Thoracic aorta (tissue), 2 donors: Measurements from ENCODE around the gene PLCXD3. TPM values are rescaled to one million over a fixed set of nuclear protein-coding genes. Genes with fewer than 3 reads are reported as not detected.

Experiments used
- ATAC-seq: fragments of 150-250 bp; one replicate; pipeline ENCODE4 v1.8.0; 2017; ENCODE audit warnings: low read depth; ENCODE audit not compliant: insufficient number of reproducible peaks, low FRiP score
- DNase-seq: peaks from one replicate; pipeline ENCODE4 v3.0.0-alpha.2; 2020; ENCODE audit warnings: low spot score
- H3K27ac ChIP-seq, 2 donors: fragments of 200-600 bp; sonication (generic); 1 replicate in 1 of 2; 2 replicates in 1 of 2; pipeline ENCODE4 v1.5.1; 2016; ENCODE audit warnings: mild to moderate bottlenecking in 2 of 2, moderate library complexity in 2 of 2
- H3K27me3 ChIP-seq: fragments of 200-600 bp; sonication (generic); replicated peaks from 2 replicates; pipeline ENCODE4 v1.6.0; 2016; ENCODE audit warnings: mild to moderate bottlenecking; ENCODE audit not compliant: insufficient read depth
- H3K36me3 ChIP-seq: fragments of 200-600 bp; sonication (generic); one replicate; pipeline ENCODE4 v1.5.1; 2016
- H3K4me1 ChIP-seq, 2 donors: fragments of 200-600 bp; sonication (generic); 1 replicate in 1 of 2; 2 replicates in 1 of 2; pipeline versions ENCODE4 v1.5.1 to v1.6.0; 2016; ENCODE audit warnings: low read depth in 2 of 2, mild to moderate bottlenecking in 1 of 2; ENCODE audit not compliant: control insufficient read depth in 1 of 2
- H3K4me3 ChIP-seq: fragments of 200-600 bp; sonication (generic); 2 replicates; pipeline ENCODE4 v1.5.1; 2016; ENCODE audit warnings: mild to moderate bottlenecking
- H3K9me3 ChIP-seq: fragments of 200-600 bp; sonication (generic); 2 replicates; pipeline ENCODE4 v1.5.1; 2016
- total RNA-seq, 2 donors: library from RNA; depleted of rRNA; stranded (reverse); fragments of >200 nt; gene quantifications; one replicate each; pipeline versions ENCODE4 v1.1.0 to v1.2.3, GENCODE V29; 2016
- TF ChIP-seq, protein P1 (sequence below): fragments of 200-600 bp; sonication (generic); IDR thresholded peaks from one replicate; pipeline ENCODE4 v1.5.1; 2019; ENCODE audit warnings: antibody characterized with exemption

The PLCXD3 gene
- total RNA-seq, 2 donors from 2014 or later = 4.3 to 5.9 TPM

DNA sequence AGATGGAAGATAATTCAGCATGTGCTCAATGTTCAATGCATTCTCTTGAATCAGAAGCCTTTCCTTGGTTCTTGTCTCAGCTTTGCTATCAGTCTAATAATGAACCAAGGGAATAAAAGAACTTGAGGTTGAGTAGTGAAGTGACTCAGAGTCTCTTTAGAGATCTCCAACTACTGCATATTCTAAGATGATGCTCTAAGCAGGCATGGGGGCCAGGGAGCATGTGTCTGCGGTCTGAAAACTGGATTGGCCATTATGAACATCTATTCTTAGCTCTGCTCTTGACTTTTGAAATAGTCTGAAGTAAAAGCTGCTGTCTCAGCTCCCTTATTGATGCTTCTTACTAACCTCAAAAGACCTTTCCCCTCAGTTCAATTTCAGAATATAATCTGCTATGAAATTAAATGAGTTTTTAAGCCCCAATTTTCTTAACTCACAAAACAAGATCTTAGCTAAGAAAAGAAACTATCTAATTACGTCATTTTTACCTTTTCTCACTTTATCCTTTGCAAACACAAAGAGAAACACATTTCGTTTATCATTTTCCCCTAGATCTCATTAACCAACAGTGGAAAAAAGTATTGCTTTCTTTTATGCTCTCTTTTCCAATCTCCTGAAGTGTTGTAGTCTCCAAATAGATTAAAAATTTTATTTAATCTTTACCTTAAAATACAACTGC lies 44.8 kb downstream of the PLCXD3 start:
- H3K36me3 ChIP-seq = no peaks in the 10 kb centered on the region
- H3K9me3 ChIP-seq = no peaks in the 10 kb centered on the region
- H3K4me3 ChIP-seq = no peak overlapping the region
- TF ChIP-seq, protein P1, sequence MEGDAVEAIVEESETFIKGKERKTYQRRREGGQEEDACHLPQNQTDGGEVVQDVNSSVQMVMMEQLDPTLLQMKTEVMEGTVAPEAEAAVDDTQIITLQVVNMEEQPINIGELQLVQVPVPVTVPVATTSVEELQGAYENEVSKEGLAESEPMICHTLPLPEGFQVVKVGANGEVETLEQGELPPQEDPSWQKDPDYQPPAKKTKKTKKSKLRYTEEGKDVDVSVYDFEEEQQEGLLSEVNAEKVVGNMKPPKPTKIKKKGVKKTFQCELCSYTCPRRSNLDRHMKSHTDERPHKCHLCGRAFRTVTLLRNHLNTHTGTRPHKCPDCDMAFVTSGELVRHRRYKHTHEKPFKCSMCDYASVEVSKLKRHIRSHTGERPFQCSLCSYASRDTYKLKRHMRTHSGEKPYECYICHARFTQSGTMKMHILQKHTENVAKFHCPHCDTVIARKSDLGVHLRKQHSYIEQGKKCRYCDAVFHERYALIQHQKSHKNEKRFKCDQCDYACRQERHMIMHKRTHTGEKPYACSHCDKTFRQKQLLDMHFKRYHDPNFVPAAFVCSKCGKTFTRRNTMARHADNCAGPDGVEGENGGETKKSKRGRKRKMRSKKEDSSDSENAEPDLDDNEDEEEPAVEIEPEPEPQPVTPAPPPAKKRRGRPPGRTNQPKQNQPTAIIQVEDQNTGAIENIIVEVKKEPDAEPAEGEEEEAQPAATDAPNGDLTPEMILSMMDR = no peak
- DNase-seq = no peak
- ATAC-seq = no peak
- no peaks in the 10 kb centered on the region for H3K4me1 ChIP-seq
- no peaks in the 10 kb centered on the region for H3K27me3 ChIP-seq
- no peak overlapping the region for H3K27ac ChIP-seq

DNA sequence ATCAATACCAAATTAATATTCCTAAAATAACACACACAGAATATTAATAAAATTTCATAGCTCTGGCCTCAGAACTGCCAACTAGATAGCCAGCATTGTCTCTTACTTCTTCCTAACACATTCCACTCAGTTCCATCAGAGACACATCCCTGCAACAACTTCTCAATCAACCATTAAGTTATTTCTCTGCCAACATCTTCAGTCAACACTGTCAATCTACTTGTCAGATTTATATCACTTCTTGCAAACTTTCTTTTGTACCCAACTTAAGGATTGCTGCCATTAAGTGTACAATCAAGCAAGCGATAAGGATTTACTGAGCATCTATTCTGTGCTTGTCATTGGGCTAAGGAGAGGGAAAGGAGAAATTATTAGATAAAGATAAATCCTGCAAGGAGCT lies 50.8 kb downstream of the PLCXD3 start:
- ATAC-seq (no peak), DNase-seq (no peak)
- H3K4me1 ChIP-seq = no peaks in the 10 kb centered on the region
- no peaks in the 10 kb centered on the region for H3K27me3 ChIP-seq
- TF ChIP-seq, protein P1 = no peak
- H3K9me3 ChIP-seq = no peaks in the 10 kb centered on the region
- H3K4me3 ChIP-seq = no peak overlapping the region
- no peak overlapping the region for H3K27ac ChIP-seq
- H3K36me3 ChIP-seq = no peaks in the 10 kb centered on the region

DNA sequence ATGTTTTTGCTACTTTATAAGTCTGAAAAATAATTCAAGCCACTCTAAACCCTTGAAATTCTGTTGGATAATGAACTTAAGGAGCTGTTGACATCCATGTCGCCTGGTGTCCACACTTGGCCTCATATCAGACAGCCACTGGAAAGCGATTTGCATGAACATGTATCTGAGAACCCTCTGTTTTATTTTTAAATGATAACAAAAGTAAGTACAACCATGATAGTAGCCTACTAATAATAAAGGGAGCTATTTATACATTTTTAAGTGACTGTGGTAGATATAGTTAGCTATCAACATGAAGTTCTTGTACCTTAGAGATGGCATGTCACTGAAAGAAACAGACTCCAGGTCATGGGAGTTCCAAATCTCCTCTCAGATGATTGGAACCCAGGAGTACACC lies 53.3 kb downstream of the PLCXD3 start:
- TF ChIP-seq, protein P1 = no peak
- H3K4me3 ChIP-seq = no peak overlapping the region
- H3K27me3 ChIP-seq = no peaks in the 10 kb centered on the region
- ATAC-seq (no peak), DNase-seq (no peak)
- H3K4me1 ChIP-seq = no peaks in the 10 kb centered on the region
- no peaks in the 10 kb centered on the region for H3K36me3 ChIP-seq
- H3K9me3 ChIP-seq = no peaks in the 10 kb centered on the region
- no peak overlapping the region for H3K27ac ChIP-seq

DNA sequence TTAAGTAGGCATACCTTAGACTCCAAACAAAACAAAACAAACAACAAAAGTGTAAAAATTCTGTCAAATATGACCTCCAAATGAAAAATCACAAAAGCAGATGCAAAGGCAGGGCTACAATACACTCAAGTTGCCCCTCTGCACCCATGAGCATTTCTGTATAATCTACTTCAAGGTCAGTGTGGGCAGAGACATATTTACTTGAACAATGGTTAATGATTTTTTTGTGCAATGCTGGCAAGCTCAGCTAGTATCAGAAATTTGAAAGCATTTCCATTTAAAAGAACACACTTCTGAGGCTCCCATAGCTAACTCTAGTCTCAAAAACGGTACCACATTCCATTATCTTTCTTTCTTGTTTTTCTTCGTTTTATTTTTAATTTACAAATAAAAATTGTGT lies 57.9 kb downstream of the PLCXD3 start:
- TF ChIP-seq, protein P1 = no peak
- no peak overlapping the region for H3K4me3 ChIP-seq

DNA sequence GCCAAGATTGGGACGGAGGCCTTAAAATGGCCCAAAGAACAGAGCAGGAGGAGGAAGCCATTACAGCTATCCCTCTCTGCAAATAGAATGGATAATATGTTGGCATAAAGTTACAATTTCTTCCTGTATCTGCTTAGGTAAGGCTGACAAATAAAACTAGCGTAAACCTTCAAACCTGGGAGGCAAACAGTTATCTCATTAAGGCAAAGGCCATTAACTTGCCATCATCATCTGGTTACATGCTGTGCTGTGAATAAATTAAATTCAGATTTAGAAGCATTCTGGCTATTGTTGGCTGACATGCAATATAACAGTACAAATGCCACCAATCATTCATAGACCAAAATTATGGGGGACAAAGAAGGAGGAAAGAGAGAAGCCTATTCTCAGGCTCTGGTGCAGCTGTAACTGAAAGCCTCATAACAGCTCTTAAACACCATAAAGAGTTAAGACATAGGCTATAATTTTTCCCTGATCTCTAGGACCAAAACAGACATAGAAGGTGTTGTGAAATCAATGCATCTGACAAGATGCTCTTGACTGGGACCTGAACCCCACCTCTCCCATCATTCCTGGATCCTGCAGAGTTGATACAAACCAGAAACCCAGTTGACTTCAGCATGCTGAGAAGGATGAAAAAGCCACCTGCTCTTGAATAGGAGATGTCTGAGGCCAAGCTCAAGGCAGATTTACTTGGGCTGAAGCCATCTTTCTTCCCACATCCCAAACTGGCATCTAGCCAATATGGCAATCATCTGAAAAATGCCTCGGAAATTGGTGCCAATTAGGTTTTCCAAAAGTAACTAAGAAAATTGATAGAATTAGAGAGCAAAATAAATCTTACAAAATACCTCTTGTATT lies 62.5 kb downstream of the PLCXD3 start:
- Histone ChIP-seq H3K27me3 (no peaks in the 10 kb centered on the region), H3K4me1 (no peaks in the 10 kb centered on the region), H3K36me3 (no peaks in the 10 kb centered on the region), H3K4me3 (no peak overlapping the region), H3K9me3 (no peaks in the 10 kb centered on the region), H3K27ac (no peak overlapping the region)
- DNase-seq (no peak), ATAC-seq (no peak)
- TF ChIP-seq, protein P1 = no peak

More for the DNA sequence above, 57.9 kb downstream of the PLCXD3 start:
- H3K27ac ChIP-seq = no peak overlapping the region
- ATAC-seq = no peak
- H3K9me3 ChIP-seq = no peaks in the 10 kb centered on the region
- H3K4me1 ChIP-seq = no peaks in the 10 kb centered on the region
- no peak for DNase-seq
- H3K27me3 ChIP-seq = no peaks in the 10 kb centered on the region
- no peaks in the 10 kb centered on the region for H3K36me3 ChIP-seq
